Sigmoid colon (tissue), 4 donors: Measurements from ENCODE around the gene DOK5.

Source experiments
- CTCF ChIP-seq, 4 experiments: fragments of 450-650 bp in 3 of 4; fragments of 200-600 bp in 1 of 4; IDR thresholded peaks; one replicate each; pipeline ENCODE4 v1.5.1; 2016 to 2019; ENCODE audit warnings: antibody characterized with exemption in 4 of 4, mild to moderate bottlenecking in 3 of 4, moderate library complexity in 2 of 4
- POLR2AphosphoS5 ChIP-seq, 4 donors: sonication (generic); formaldehyde crosslinking; IDR thresholded peaks; one replicate each; pipeline ENCODE4 v1.6.1; 2017; ENCODE audit warnings: antibody characterized with exemption in 4 of 4

DNA sequence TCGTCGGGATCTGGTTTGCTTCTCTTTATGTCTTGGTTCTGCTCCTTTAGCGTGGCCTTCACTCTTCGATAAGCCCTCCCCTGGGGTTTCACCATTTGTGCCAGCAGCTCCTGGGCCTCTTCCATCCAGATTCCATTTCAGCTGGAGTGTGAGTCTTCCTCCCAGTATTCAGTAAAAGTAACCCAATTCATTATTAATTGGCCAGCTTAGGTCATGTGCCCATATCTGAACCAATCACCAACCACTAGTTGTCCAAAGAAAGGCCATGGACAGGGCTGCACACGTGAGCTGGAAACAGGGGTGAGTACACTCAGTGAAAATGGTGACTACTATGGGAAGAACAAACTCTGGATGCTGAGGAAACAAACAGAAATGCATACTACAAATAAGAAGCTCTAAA lies 2.8 kb upstream of the DOK5 start:
- TF ChIP-seq CTCF (IDR thresholded peaks at IDR 0.05), result no peak
- TF ChIP-seq POLR2AphosphoS5 (IDR thresholded peaks at IDR 0.05), result no peak
